ENCODE results near the gene SLC38A5. TPM values are rescaled to one million over a fixed set of nuclear protein-coding genes. Genes with fewer than 3 reads are reported as not detected.
A peak's percentile ranks its signal among the peaks of the same experiment; 100 is the strongest.

Gene SLC38A5
- total RNA-seq, 1 donor from 2014 or later, result 4.6 TPM

- Mint-ChIP-seq H3K36me3 (peaks cover 3% of the 10 kb centered on the region), H3K4me1 (ENCODE audit: unreplicated experiment) (peaks cover 7% of the 10 kb centered on the region), H3K27me3 (no peaks in the 10 kb centered on the region), H3K9me3 (no peaks in the 10 kb centered on the region), H3K27ac (no peak overlapping the region), H3K4me3 (no peak overlapping the region)
- no peak for DNase-seq (ENCODE audit: extremely low spot score, unreplicated experiment)
- TF ChIP-seq CTCF (conservative IDR thresholded peaks at IDR 0.05), result no peak
These were observed 44.2 kb upstream of the SLC38A5 start for GRCh38 chrX:48514126-48514806.

- no peak for TF ChIP-seq CTCF (conservative IDR thresholded peaks at IDR 0.05)
- Mint-ChIP-seq H3K27ac (no peak overlapping the region), H3K36me3 (peaks cover 3% of the 10 kb centered on the region), H3K4me3 (no peak overlapping the region), H3K4me1 (ENCODE audit: unreplicated experiment) (peaks cover 7% of the 10 kb centered on the region), H3K27me3 (no peaks in the 10 kb centered on the region), H3K9me3 (no peaks in the 10 kb centered on the region)
- no peak for DNase-seq (ENCODE audit: extremely low spot score, unreplicated experiment)
These were observed 43.6 kb upstream of the SLC38A5 start for GRCh38 chrX:48513670-48514069.

- Mint-ChIP-seq H3K36me3 (peaks cover 3% of the 10 kb centered on the region), H3K27ac (no peak overlapping the region), H3K27me3 (no peaks in the 10 kb centered on the region), H3K9me3 (no peaks in the 10 kb centered on the region), H3K4me3 (no peak overlapping the region), H3K4me1 (ENCODE audit: unreplicated experiment) (peaks cover 7% of the 10 kb centered on the region)
- TF ChIP-seq CTCF (conservative IDR thresholded peaks at IDR 0.05), result no peak
- DNase-seq (ENCODE audit: extremely low spot score, unreplicated experiment), result no peak
These were observed 42.4 kb upstream of the SLC38A5 start for GRCh38 chrX:48512371-48512935.

- Mint-ChIP-seq H3K27me3 (no peaks in the 10 kb centered on the region), H3K4me1 (ENCODE audit: unreplicated experiment) (peaks cover 7% of the 10 kb centered on the region), H3K4me3 (peak overlapping the region; percentile 57), H3K27ac (no peak overlapping the region), H3K36me3 (peaks cover 3% of the 10 kb centered on the region), H3K9me3 (no peaks in the 10 kb centered on the region)
- DNase-seq (ENCODE audit: extremely low spot score, unreplicated experiment), result no peak
- TF ChIP-seq CTCF (conservative IDR thresholded peaks at IDR 0.05), result peak; percentile 39
These were observed 41.5 kb upstream of the SLC38A5 start for GRCh38 chrX:48511560-48511959.

- no peaks in the 10 kb centered on the region for H3K36me3 Mint-ChIP-seq
- H3K4me1 Mint-ChIP-seq (ENCODE audit: unreplicated experiment), result peaks cover 7% of the 10 kb centered on the region
- no peaks in the 10 kb centered on the region for H3K9me3 Mint-ChIP-seq
These were observed 39.6 kb upstream of the SLC38A5 start for GRCh38 chrX:48509619-48510018.

More at GRCh38 chrX:48509619-48510018, 39.6 kb upstream of the SLC38A5 start:
- DNase-seq (ENCODE audit: extremely low spot score, unreplicated experiment), result no peak
- Mint-ChIP-seq H3K27me3 (no peaks in the 10 kb centered on the region), H3K4me3 (peak overlapping the region; percentile 92), H3K27ac (peak overlapping the region; percentile 55)
- no peak for TF ChIP-seq CTCF (conservative IDR thresholded peaks at IDR 0.05)
